Mesendoderm (in vitro differentiated cells): Measurements from ENCODE around the gene WDR20.

Experiments
- DNase-seq: peaks from one replicate; pipeline ENCODE4 v3.0.0; 2013
- H2AK5ac ChIP-seq: 2 replicates; pipeline ENCODE4 v1.6.1; 2013; ENCODE audit warnings: low read length, inconsistent platforms
- H2BK120ac ChIP-seq: 2 replicates; pipeline ENCODE4 v1.6.1; 2013; ENCODE audit warnings: low read depth, mild to moderate bottlenecking, low read length, moderate library complexity, mixed read lengths
- H2BK15ac ChIP-seq: replicated peaks from 2 replicates; pipeline ENCODE4 v1.6.1; 2013; ENCODE audit warnings: low read depth, mild to moderate bottlenecking, moderate library complexity
- H2BK5ac ChIP-seq: 2 replicates; pipeline ENCODE4 v1.6.1; 2013; ENCODE audit warnings: low read length, inconsistent platforms
- H3K18ac ChIP-seq: 2 replicates; pipeline ENCODE4 v1.6.1; 2013; ENCODE audit warnings: mild to moderate bottlenecking, low read length, mixed read lengths
- H3K23ac ChIP-seq: one replicate; pipeline ENCODE4 v1.6.1; 2013; ENCODE audit warnings: low read length
- H3K27ac ChIP-seq: 2 replicates; pipeline ENCODE4 v1.5.1; 2013; ENCODE audit warnings: low read depth, mild to moderate bottlenecking, inconsistent platforms, low read length, moderate library complexity
- H3K27me3 ChIP-seq: 2 replicates; pipeline ENCODE4 v1.6.1; 2013; ENCODE audit warnings: low read length, control low read depth, mild to moderate bottlenecking, inconsistent platforms; ENCODE audit not compliant: insufficient read depth, poor library complexity
- H3K36me3 ChIP-seq: 2 replicates; pipeline ENCODE4 v1.6.1; 2013; ENCODE audit warnings: low read length, inconsistent platforms; ENCODE audit not compliant: control insufficient read depth, insufficient read depth
- H3K4ac ChIP-seq: one replicate; pipeline ENCODE4 v1.6.1; 2013; ENCODE audit warnings: low read depth, mild to moderate bottlenecking, low read length, moderate library complexity
- H3K4me1 ChIP-seq: 2 replicates; pipeline ENCODE4 v1.6.1; 2013; ENCODE audit warnings: low read depth, low read length, inconsistent platforms; ENCODE audit not compliant: control insufficient read depth
- H3K4me2 ChIP-seq: 2 replicates; pipeline ENCODE4 v1.6.1; 2013; ENCODE audit warnings: low read length
- H3K4me3 ChIP-seq: 2 replicates; pipeline ENCODE4 v1.5.1; 2013; ENCODE audit warnings: mild to moderate bottlenecking, low read length
- H3K56ac ChIP-seq: one replicate; pipeline ENCODE4 v1.6.1; 2013; ENCODE audit warnings: low read length
- H3K79me1 ChIP-seq: 2 replicates; pipeline ENCODE4 v1.6.1; 2013; ENCODE audit warnings: low read length, inconsistent platforms
- H3K79me2 ChIP-seq: 2 replicates; pipeline ENCODE4 v1.6.1; 2013; ENCODE audit warnings: mild to moderate bottlenecking, low read length; ENCODE audit not compliant: control insufficient read depth, insufficient read depth
- H3K9ac ChIP-seq: 2 replicates; pipeline ENCODE4 v1.6.1; 2013; ENCODE audit warnings: low read length, inconsistent platforms
- H4K5ac ChIP-seq: one replicate; pipeline ENCODE4 v1.6.1; 2013; ENCODE audit warnings: low read length
- H4K8ac ChIP-seq: one replicate; pipeline ENCODE4 v1.6.1; 2013; ENCODE audit warnings: low read depth, mild to moderate bottlenecking, control low read depth, low read length, moderate library complexity
- WGBS: extraction: QIAGEN DNeasy Blood & Tissue Kit; methylation state at CpG from one replicate; pipeline ENCODE4 v1.1.7; 2013; ENCODE audit warnings: low lambda C conversion rate, missing lambda C conversion rate; ENCODE audit not compliant: insufficient coverage; ENCODE audit errors: extremely low coverage; 5-methylcytosine and 5-hydroxymethylcytosine counted together

WDR20 gene

GRCh38 chr14:102095871-102096568, 43.7 kb upstream of the WDR20 start:
- Histone ChIP-seq H3K27me3 (no peaks in the 10 kb centered on the region), H3K27ac (no peak overlapping the region), H3K4me2 (no peak overlapping the region), H3K4me1 (peaks cover 11% of the 10 kb centered on the region), H3K4ac (no peak overlapping the region), H3K79me2 (no peaks in the 10 kb centered on the region), H4K8ac (no peak overlapping the region), H2AK5ac (no peak overlapping the region), H3K18ac (no peak overlapping the region), H3K9ac (peak overlapping the region; percentile 31), H3K56ac (peak overlapping the region; percentile 52), H2BK15ac (no peak overlapping the region), H3K36me3 (no peaks in the 10 kb centered on the region), H3K23ac (no peak overlapping the region), H3K4me3 (no peak overlapping the region), H4K5ac (no peak overlapping the region), H2BK5ac (no peak overlapping the region), H2BK120ac (no peak overlapping the region), H3K79me1 (no peaks in the 10 kb centered on the region)
- no CpG with 5 or more reads among the region's 8 CpGs for whole genome bisulfite sequencing
- peak; percentile 58 for DNase-seq

- Histone ChIP-seq H2BK120ac (no peak overlapping the region), H3K18ac (no peak overlapping the region), H3K9ac (peak overlapping the region; percentile 8), H4K5ac (no peak overlapping the region), H2AK5ac (no peak overlapping the region), H3K79me2 (no peaks in the 10 kb centered on the region), H4K8ac (no peak overlapping the region), H3K4me2 (no peak overlapping the region), H3K79me1 (no peaks in the 10 kb centered on the region), H3K23ac (no peak overlapping the region), H3K56ac (peak overlapping the region; percentile 29), H3K4me1 (peaks cover 11% of the 10 kb centered on the region), H3K27ac (no peak overlapping the region), H2BK5ac (no peak overlapping the region), H3K4me3 (no peak overlapping the region), H3K27me3 (no peaks in the 10 kb centered on the region), H2BK15ac (no peak overlapping the region), H3K4ac (no peak overlapping the region), H3K36me3 (no peaks in the 10 kb centered on the region)
- peak; percentile 81 for DNase-seq
- WGBS, result no CpG with 5 or more reads among the region's 12 CpGs
Observed at GRCh38 chr14:102096569-102097188, 43.0 kb upstream of the WDR20 start.

- peak; percentile 88 for DNase-seq
- Histone ChIP-seq H3K4me2 (no peak overlapping the region), H3K9ac (peak overlapping the region; percentile 33), H2BK120ac (no peak overlapping the region), H4K8ac (no peak overlapping the region), H3K56ac (peak overlapping the region; percentile 65), H2BK15ac (no peak overlapping the region), H3K4me1 (peaks cover 11% of the 10 kb centered on the region), H3K27ac (peak overlapping the region; percentile 45), H3K18ac (no peak overlapping the region), H3K27me3 (no peaks in the 10 kb centered on the region), H3K79me2 (no peaks in the 10 kb centered on the region), H3K4ac (no peak overlapping the region), H3K4me3 (no peak overlapping the region), H4K5ac (no peak overlapping the region), H2BK5ac (no peak overlapping the region), H3K23ac (no peak overlapping the region), H3K79me1 (no peaks in the 10 kb centered on the region), H3K36me3 (no peaks in the 10 kb centered on the region), H2AK5ac (peak overlapping the region; percentile 35)
- no CpG with 5 or more reads among the region's 7 CpGs for WGBS
Observed at GRCh38 chr14:102097441-102098135, 42.1 kb upstream of the WDR20 start.

GRCh38 chr14:102103062-102103695, 36.5 kb upstream of the WDR20 start:
- H2BK120ac ChIP-seq, result no peak overlapping the region
- no peak overlapping the region for H3K4me3 ChIP-seq
- no peaks in the 10 kb centered on the region for H3K79me1 ChIP-seq
- H3K27ac ChIP-seq, result no peak overlapping the region
- no peak overlapping the region for H2BK5ac ChIP-seq
- no peaks in the 10 kb centered on the region for H3K4me1 ChIP-seq
- no peaks in the 10 kb centered on the region for H3K79me2 ChIP-seq
- H2BK15ac ChIP-seq, result no peak overlapping the region
- no peak overlapping the region for H3K56ac ChIP-seq
- no peak overlapping the region for H4K5ac ChIP-seq
- no peak for DNase-seq
- H3K23ac ChIP-seq, result no peak overlapping the region
- no peak overlapping the region for H3K4me2 ChIP-seq
- H4K8ac ChIP-seq, result no peak overlapping the region
- H3K18ac ChIP-seq, result no peak overlapping the region
- H2AK5ac ChIP-seq, result no peak overlapping the region
- no peak overlapping the region for H3K4ac ChIP-seq
- no peaks in the 10 kb centered on the region for H3K27me3 ChIP-seq
- no CpG with 5 or more reads among the region's 10 CpGs for WGBS
- H3K9ac ChIP-seq, result no peak overlapping the region
- H3K36me3 ChIP-seq, result no peaks in the 10 kb centered on the region

GRCh38 chr14:102105369-102105768, 34.3 kb upstream of the WDR20 start:
- H3K79me1 ChIP-seq, result no peaks in the 10 kb centered on the region
- no peak overlapping the region for H4K5ac ChIP-seq
- H3K56ac ChIP-seq, result no peak overlapping the region
- H3K27me3 ChIP-seq, result no peaks in the 10 kb centered on the region
- H3K4me2 ChIP-seq, result no peak overlapping the region
- no peak overlapping the region for H2BK5ac ChIP-seq
- H3K4me3 ChIP-seq, result no peak overlapping the region
- no peak overlapping the region for H2AK5ac ChIP-seq
- no CpG with 5 or more reads among the region's 4 CpGs for WGBS
- no peak overlapping the region for H3K23ac ChIP-seq
- no peak overlapping the region for H3K4ac ChIP-seq
- H3K9ac ChIP-seq, result no peak overlapping the region
- DNase-seq, result no peak
- H3K36me3 ChIP-seq, result no peaks in the 10 kb centered on the region
- H3K79me2 ChIP-seq, result no peaks in the 10 kb centered on the region
- no peak overlapping the region for H3K27ac ChIP-seq
- no peak overlapping the region for H2BK15ac ChIP-seq
- H2BK120ac ChIP-seq, result no peak overlapping the region
- H3K4me1 ChIP-seq, result no peaks in the 10 kb centered on the region
- no peak overlapping the region for H4K8ac ChIP-seq
- H3K18ac ChIP-seq, result no peak overlapping the region
